GM12864 (cell line): ENCODE results near the gene SHF.

Source experiments
- DNase-seq: peaks from one replicate; pipeline ENCODE4 v3.0.0-alpha.2; 2011; ENCODE audit warnings: low read depth
- H3K4me3 ChIP-seq: 2 replicates; pipeline ENCODE4 v1.5.1; 2011; ENCODE audit warnings: mild to moderate bottlenecking, low read depth, low read length, control low read depth
- CTCF ChIP-seq: IDR thresholded peaks from 2 replicates; pipeline ENCODE4 v1.5.1; 2011; ENCODE audit warnings: low read depth, mild to moderate bottlenecking, moderate library complexity, low read length, control low read depth, inconsistent platforms; ENCODE audit errors: missing control alignments

SHF gene

GRCh38 chr15:45203182-45203581 lies 15.4 kb upstream of the SHF start:
- no peak overlapping the region for H3K4me3 ChIP-seq
- no peak for TF ChIP-seq CTCF
- DNase-seq: no peak

GRCh38 chr15:45201869-45202268 lies 14.1 kb upstream of the SHF start:
- no peak for DNase-seq
- no peak for TF ChIP-seq CTCF
- no peak overlapping the region for H3K4me3 ChIP-seq

- no peak overlapping the region; the same call in 1 of the 2 replicates for H3K4me3 ChIP-seq
- no peak for TF ChIP-seq CTCF
- peak; percentile 12 for DNase-seq
Measured at GRCh38 chr15:45201557-45201859, 13.7 kb upstream of the SHF start.

- H3K4me3 ChIP-seq: peak overlapping the region; percentile 65
- DNase-seq: peak; percentile 62
- no peak for TF ChIP-seq CTCF
Measured at GRCh38 chr15:45200799-45201556, 13.2 kb upstream of the SHF start.

- no peak for TF ChIP-seq CTCF
- peak; percentile 89 for DNase-seq
- peak overlapping the region; percentile 79 for H3K4me3 ChIP-seq
Measured at GRCh38 chr15:45200001-45200798, 12.4 kb upstream of the SHF start.

GRCh38 chr15:45199136-45199810 lies 11.5 kb upstream of the SHF start:
- peak overlapping the region; percentile 79 for H3K4me3 ChIP-seq
- no peak for TF ChIP-seq CTCF
- peak; percentile 38 for DNase-seq
